ENCODE results near the gene PWP1.

- TF ChIP-seq CTCF (IDR thresholded peaks at IDR 0.05) (no peak), POLR2A (IDR thresholded peaks at IDR 0.05) (no peak)
Observed at GRCh38 chr12:107666009-107666408, 19.6 kb upstream of the PWP1 start.
